ENCODE measurements around the gene MRPL33. TPM values are rescaled to one million over a fixed set of nuclear protein-coding genes. Genes with fewer than 3 reads are reported as not detected.

Gene MRPL33
- total and polyA plus RNA-seq, 2 of the 13 experiments (the other 11 are each of a cell fraction or from before 2014, with no cell fraction given) = 69.7 to 218 TPM

DNA sequence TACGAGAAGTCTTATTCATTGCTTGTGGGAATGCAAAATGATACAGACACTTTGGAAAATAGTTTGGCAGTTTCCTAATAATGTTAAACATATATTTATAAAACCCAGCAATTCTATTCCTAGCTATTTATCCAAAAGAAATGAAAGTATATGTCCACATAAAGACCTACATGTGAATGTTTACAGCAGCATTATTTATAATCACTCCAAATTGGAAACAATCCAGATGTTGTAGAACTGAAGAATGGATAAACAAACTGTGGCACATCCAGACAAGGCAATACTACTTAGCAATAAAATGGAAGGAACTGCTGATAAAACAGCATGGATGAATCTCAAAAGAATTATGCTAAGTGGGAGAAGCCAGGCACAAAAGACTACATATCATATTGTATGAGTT is 19.3 kb downstream of the MRPL33 start (continued):
- TF ChIP-seq ZNF557 (CRISPR knock-in tag; IDR thresholded peaks at IDR 0.05) (no peak), FIP1L1 (IDR thresholded peaks at IDR 0.05; ENCODE audit: borderline replicate concordance, insufficient read depth, low read depth, low read length) (no peak), ZC3H4 (CRISPR knock-in tag; IDR thresholded peaks at IDR 0.05; ENCODE audit: borderline replicate concordance) (no peak), HOXA3 (CRISPR knock-in tag; IDR thresholded peaks at IDR 0.05) (no peak)
- TF ChIP-seq, protein P1, sequence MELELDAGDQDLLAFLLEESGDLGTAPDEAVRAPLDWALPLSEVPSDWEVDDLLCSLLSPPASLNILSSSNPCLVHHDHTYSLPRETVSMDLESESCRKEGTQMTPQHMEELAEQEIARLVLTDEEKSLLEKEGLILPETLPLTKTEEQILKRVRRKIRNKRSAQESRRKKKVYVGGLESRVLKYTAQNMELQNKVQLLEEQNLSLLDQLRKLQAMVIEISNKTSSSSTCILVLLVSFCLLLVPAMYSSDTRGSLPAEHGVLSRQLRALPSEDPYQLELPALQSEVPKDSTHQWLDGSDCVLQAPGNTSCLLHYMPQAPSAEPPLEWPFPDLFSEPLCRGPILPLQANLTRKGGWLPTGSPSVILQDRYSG (CRISPR knock-in tag; IDR thresholded peaks at IDR 0.05) = no peak
- TF ChIP-seq, protein P2, sequence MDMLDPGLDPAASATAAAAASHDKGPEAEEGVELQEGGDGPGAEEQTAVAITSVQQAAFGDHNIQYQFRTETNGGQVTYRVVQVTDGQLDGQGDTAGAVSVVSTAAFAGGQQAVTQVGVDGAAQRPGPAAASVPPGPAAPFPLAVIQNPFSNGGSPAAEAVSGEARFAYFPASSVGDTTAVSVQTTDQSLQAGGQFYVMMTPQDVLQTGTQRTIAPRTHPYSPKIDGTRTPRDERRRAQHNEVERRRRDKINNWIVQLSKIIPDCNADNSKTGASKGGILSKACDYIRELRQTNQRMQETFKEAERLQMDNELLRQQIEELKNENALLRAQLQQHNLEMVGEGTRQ (IDR thresholded peaks at IDR 0.05; ENCODE audit: low read depth, low read length) = no peak
- TF ChIP-seq, protein P2 (CRISPR knock-in tag; IDR thresholded peaks at IDR 0.05; ENCODE audit: borderline replicate concordance) = no peak
- TF ChIP-seq, protein P3, sequence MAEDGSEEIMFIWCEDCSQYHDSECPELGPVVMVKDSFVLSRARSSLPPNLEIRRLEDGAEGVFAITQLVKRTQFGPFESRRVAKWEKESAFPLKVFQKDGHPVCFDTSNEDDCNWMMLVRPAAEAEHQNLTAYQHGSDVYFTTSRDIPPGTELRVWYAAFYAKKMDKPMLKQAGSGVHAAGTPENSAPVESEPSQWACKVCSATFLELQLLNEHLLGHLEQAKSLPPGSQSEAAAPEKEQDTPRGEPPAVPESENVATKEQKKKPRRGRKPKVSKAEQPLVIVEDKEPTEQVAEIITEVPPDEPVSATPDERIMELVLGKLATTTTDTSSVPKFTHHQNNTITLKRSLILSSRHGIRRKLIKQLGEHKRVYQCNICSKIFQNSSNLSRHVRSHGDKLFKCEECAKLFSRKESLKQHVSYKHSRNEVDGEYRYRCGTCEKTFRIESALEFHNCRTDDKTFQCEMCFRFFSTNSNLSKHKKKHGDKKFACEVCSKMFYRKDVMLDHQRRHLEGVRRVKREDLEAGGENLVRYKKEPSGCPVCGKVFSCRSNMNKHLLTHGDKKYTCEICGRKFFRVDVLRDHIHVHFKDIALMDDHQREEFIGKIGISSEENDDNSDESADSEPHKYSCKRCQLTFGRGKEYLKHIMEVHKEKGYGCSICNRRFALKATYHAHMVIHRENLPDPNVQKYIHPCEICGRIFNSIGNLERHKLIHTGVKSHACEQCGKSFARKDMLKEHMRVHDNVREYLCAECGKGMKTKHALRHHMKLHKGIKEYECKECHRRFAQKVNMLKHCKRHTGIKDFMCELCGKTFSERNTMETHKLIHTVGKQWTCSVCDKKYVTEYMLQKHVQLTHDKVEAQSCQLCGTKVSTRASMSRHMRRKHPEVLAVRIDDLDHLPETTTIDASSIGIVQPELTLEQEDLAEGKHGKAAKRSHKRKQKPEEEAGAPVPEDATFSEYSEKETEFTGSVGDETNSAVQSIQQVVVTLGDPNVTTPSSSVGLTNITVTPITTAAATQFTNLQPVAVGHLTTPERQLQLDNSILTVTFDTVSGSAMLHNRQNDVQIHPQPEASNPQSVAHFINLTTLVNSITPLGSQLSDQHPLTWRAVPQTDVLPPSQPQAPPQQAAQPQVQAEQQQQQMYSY (CRISPR knock-in tag; IDR thresholded peaks at IDR 0.05) = no peak
- TF ChIP-seq, protein P4, sequence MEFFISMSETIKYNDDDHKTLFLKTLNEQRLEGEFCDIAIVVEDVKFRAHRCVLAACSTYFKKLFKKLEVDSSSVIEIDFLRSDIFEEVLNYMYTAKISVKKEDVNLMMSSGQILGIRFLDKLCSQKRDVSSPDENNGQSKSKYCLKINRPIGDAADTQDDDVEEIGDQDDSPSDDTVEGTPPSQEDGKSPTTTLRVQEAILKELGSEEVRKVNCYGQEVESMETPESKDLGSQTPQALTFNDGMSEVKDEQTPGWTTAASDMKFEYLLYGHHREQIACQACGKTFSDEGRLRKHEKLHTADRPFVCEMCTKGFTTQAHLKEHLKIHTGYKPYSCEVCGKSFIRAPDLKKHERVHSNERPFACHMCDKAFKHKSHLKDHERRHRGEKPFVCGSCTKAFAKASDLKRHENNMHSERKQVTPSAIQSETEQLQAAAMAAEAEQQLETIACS (CRISPR knock-in tag; IDR thresholded peaks at IDR 0.05) = no peak
